ENCODE measurements around the gene SDK1. TPM values are rescaled to one million over a fixed set of nuclear protein-coding genes. Genes with fewer than 3 reads are reported as not detected.
A peak's percentile ranks its signal among the peaks of the same experiment; 100 is the strongest.

The SDK1 gene
- total RNA-seq, 1 donor from 2014 or later: 16.7 TPM

GRCh38 chr7:3436746-3437145 lies 135.7 kb downstream of the SDK1 start:
- Histone ChIP-seq H3K4me1 (no peaks in the 10 kb centered on the region), H3K9me3 (no peaks in the 10 kb centered on the region), H3K27me3 (no peaks in the 10 kb centered on the region), H3K4me3 (no peak overlapping the region), H3K27ac (no peak overlapping the region), H3K36me3 (no peaks in the 10 kb centered on the region)
- intact Hi-C loops (cut with DNase I): no loop called here
- no peak for DNase-seq (ENCODE audit: extremely low spot score in 2 of 2)
- TF ChIP-seq CTCF (IDR thresholded peaks at IDR 0.05): no peak
- TF ChIP-seq POLR2AphosphoS5 (IDR thresholded peaks at IDR 0.05; ENCODE audit: insufficient read depth in 1 of 2, low read depth in 1 of 2): no peak
- no peak for TF ChIP-seq POLR2A (IDR thresholded peaks at IDR 0.05)

GRCh38 chr7:3437467-3437866 lies 136.4 kb downstream of the SDK1 start:
- no peak for DNase-seq (ENCODE audit: extremely low spot score in 2 of 2)
- Histone ChIP-seq H3K4me1 (no peaks in the 10 kb centered on the region), H3K36me3 (no peaks in the 10 kb centered on the region), H3K4me3 (no peak overlapping the region), H3K9me3 (no peaks in the 10 kb centered on the region), H3K27me3 (no peaks in the 10 kb centered on the region), H3K27ac (no peak overlapping the region)
- TF ChIP-seq POLR2AphosphoS5 (IDR thresholded peaks at IDR 0.05; ENCODE audit: insufficient read depth in 1 of 2, low read depth in 1 of 2) (no peak), POLR2A (IDR thresholded peaks at IDR 0.05) (no peak), CTCF (IDR thresholded peaks at IDR 0.05) (no peak)
- intact Hi-C loops (cut with DNase I): no loop called here

- no peak overlapping the region for H3K4me3 ChIP-seq
- TF ChIP-seq POLR2AphosphoS5 (IDR thresholded peaks at IDR 0.05; ENCODE audit: insufficient read depth in 1 of 2, low read depth in 1 of 2) (no peak), CTCF (IDR thresholded peaks at IDR 0.05) (no peak), POLR2A (IDR thresholded peaks at IDR 0.05) (no peak)
- H3K27ac ChIP-seq: no peak overlapping the region
- DNase-seq (ENCODE audit: extremely low spot score in 2 of 2): no peak
- no peaks in the 10 kb centered on the region for H3K9me3 ChIP-seq
- no peaks in the 10 kb centered on the region for H3K27me3 ChIP-seq
- no peaks in the 10 kb centered on the region for H3K36me3 ChIP-seq
- intact Hi-C loops (cut with DNase I): no loop called here
- no peaks in the 10 kb centered on the region for H3K4me1 ChIP-seq
Measured at GRCh38 chr7:3438352-3438751, 137.3 kb downstream of the SDK1 start.

GRCh38 chr7:3439333-3440030 lies 138.4 kb downstream of the SDK1 start:
- H3K27me3 ChIP-seq: no peaks in the 10 kb centered on the region
- H3K27ac ChIP-seq: no peak overlapping the region
- no peak overlapping the region for H3K4me3 ChIP-seq
- no peaks in the 10 kb centered on the region for H3K4me1 ChIP-seq
- no peak for DNase-seq (ENCODE audit: extremely low spot score in 2 of 2)
- H3K36me3 ChIP-seq: no peaks in the 10 kb centered on the region
- intact Hi-C loops (cut with DNase I): no loop called here
- no peak for TF ChIP-seq CTCF (IDR thresholded peaks at IDR 0.05)
- peak in 1 of 2 donors; percentile 61 for TF ChIP-seq POLR2AphosphoS5 (IDR thresholded peaks at IDR 0.05; ENCODE audit: insufficient read depth in 1 of 2, low read depth in 1 of 2)
- no peak for TF ChIP-seq POLR2A (IDR thresholded peaks at IDR 0.05)
- H3K9me3 ChIP-seq: no peaks in the 10 kb centered on the region

- Histone ChIP-seq H3K36me3 (no peaks in the 10 kb centered on the region), H3K27ac (no peak overlapping the region), H3K4me3 (no peak overlapping the region), H3K9me3 (no peaks in the 10 kb centered on the region), H3K4me1 (no peaks in the 10 kb centered on the region), H3K27me3 (no peaks in the 10 kb centered on the region)
- no peak for DNase-seq (ENCODE audit: extremely low spot score in 2 of 2)
- TF ChIP-seq CTCF (IDR thresholded peaks at IDR 0.05) (no peak), POLR2AphosphoS5 (IDR thresholded peaks at IDR 0.05; ENCODE audit: insufficient read depth in 1 of 2, low read depth in 1 of 2) (no peak), POLR2A (IDR thresholded peaks at IDR 0.05) (no peak)
- intact Hi-C loops (cut with DNase I): no loop called here
Measured at GRCh38 chr7:3440509-3440908, 139.5 kb downstream of the SDK1 start.

All from vagina (tissue), 2 donors.